Panc1 (cell line): ENCODE measurements around the gene MSANTD1. TPM values are rescaled to one million over a fixed set of nuclear protein-coding genes. Genes with fewer than 3 reads are reported as not detected.

Source experiments
- ATAC-seq: fragments of 200-7000 bp; cut with Tn5 transposase; 2 replicates; pipeline ENCODE4 v1.9.1; 2020; ENCODE audit warnings: mild to moderate bottlenecking, moderate library complexity
- BruUV-seq: library from RNA; stranded (reverse); fragments of 400-500 nt; replicated peaks from 2 replicates; lab custom pipeline; 2021; lab: Mats Ljungman, UMichigan
- CTCF ChIA-PET: fragments of 300-600 bp; sonication (Branson Sonifier 250); formaldehyde crosslinking; loops from one replicate; lab custom pipeline; 2022; ENCODE audit warnings: antibody characterized with exemption; lab: Charles Lee
- POLR2A ChIA-PET: fragments of 300-600 bp; sonication (Branson Sonifier 250); formaldehyde crosslinking; loops from one replicate; lab custom pipeline; 2022; ENCODE audit warnings: antibody characterized with exemption; lab: Charles Lee
- DNase-seq: peaks from one replicate; pipeline ENCODE4 v3.0.0-alpha.2; 2010; ENCODE audit warnings: low read depth, low spot score
- H3K27ac ChIP-seq: 2 replicates; pipeline ENCODE4 v1.5.1; 2011; ENCODE audit warnings: mild to moderate bottlenecking, low read length, inconsistent platforms
- H3K27me3 ChIP-seq: fragments of 200-500 bp; sonication (Bioruptor generic); 2 replicates; pipeline ENCODE4 v1.6.0; 2014; ENCODE audit warnings: low read length, inconsistent platforms; ENCODE audit not compliant: control insufficient read depth, insufficient read depth
- H3K36me3 ChIP-seq: fragments of 200-500 bp; sonication (Bioruptor generic); 2 replicates; pipeline ENCODE4 v1.5.1; 2014; ENCODE audit warnings: inconsistent platforms, mild to moderate bottlenecking, low read length, moderate library complexity; ENCODE audit not compliant: control insufficient read depth, insufficient read depth
- H3K4me1 ChIP-seq: 2 replicates; pipeline ENCODE4 v1.5.1; 2011; ENCODE audit warnings: inconsistent platforms, mild to moderate bottlenecking, low read length, moderate library complexity; ENCODE audit not compliant: control insufficient read depth, insufficient read depth
- H3K4me3 ChIP-seq, 2 experiments: 2 replicates each; pipeline ENCODE4 v1.5.1; 2011 to 2012; ENCODE audit warnings: low read depth in 2 of 2, low read length in 2 of 2, mild to moderate bottlenecking in 2 of 2, inconsistent platforms in 1 of 2, moderate library complexity in 1 of 2
- H3K9me3 ChIP-seq: fragments of 200-500 bp; sonication (Bioruptor generic); 2 replicates; pipeline ENCODE4 v1.5.1; 2014; ENCODE audit warnings: low read depth, mild to moderate bottlenecking, inconsistent platforms, low read length, moderate library complexity; ENCODE audit not compliant: control insufficient read depth, insufficient read depth
- CTCF ChIP-seq: fragments of 450-650 bp; IDR thresholded peaks from 2 replicates; pipeline ENCODE4 v1.5.1; 2017; ENCODE audit warnings: mild to moderate bottlenecking
- POLR2AphosphoS5 ChIP-seq: IDR thresholded peaks from 2 replicates; pipeline ENCODE4 v1.6.1; 2012; ENCODE audit warnings: mild to moderate bottlenecking, low read depth, low read length, moderate library complexity
- REST ChIP-seq, 2 experiments: IDR thresholded peaks; 2 replicates each; pipeline ENCODE4 v1.6.1; 2011 to 2012; ENCODE audit warnings: low read depth in 2 of 2, control low read depth in 1 of 2, low read length in 1 of 2, mild to moderate bottlenecking in 1 of 2, moderate library complexity in 1 of 2; ENCODE audit not compliant: insufficient read depth in 1 of 2
- SIN3A ChIP-seq: IDR thresholded peaks from 2 replicates; pipeline ENCODE4 v1.6.1; 2012; ENCODE audit warnings: low read depth, mild to moderate bottlenecking, low read length, moderate library complexity, borderline replicate concordance; ENCODE audit not compliant: insufficient read depth
- TCF7L2 ChIP-seq: IDR thresholded peaks from 2 replicates; pipeline ENCODE4 v1.6.1; 2011; ENCODE audit warnings: mild to moderate bottlenecking, low read depth, low read length, inconsistent platforms
- in situ Hi-C: cut with HindIII; loops from 2 replicates; pipeline ENCODE4 v1.10.0; 2016; ENCODE audit warnings: low sequenced_read_pairs, low pct_unique_long_range_greater_than_20kb
- intact Hi-C: fragments of 100-400 bp; cut with micrococcal nuclease; formaldehyde crosslinking; loops from one replicate; pipeline ENCODE4 v1.10.0; 2022; ENCODE audit not compliant: unreplicated experiment
- total RNA-seq: library from RNA; stranded (reverse); gene quantifications from one replicate; pipeline ENCODE4 v1.2.1, GENCODE V29; 2021; ENCODE audit not compliant: unreplicated experiment

Gene MSANTD1
- total RNA-seq, 1 experiment from 2014 or later: 0.57 TPM

- TF ChIP-seq TCF7L2: no peak
These were observed 43.1 kb downstream of the MSANTD1 start (continued) for GRCh38 chr4:3291969-3292570.

- peak; percentile 27 for DNase-seq
- no peak for TF ChIP-seq CTCF
- no peak for TF ChIP-seq TCF7L2
- peak; percentile 78; the same call in 1 of the 2 replicates for TF ChIP-seq SIN3A
- Histone ChIP-seq H3K4me1 (peaks cover 6% of the 10 kb centered on the region; the same call in 1 of the 2 replicates), H3K27ac (peak within 1 kb of the TSS; percentile 86), H3K27me3 (no peaks in the 10 kb centered on the region), H3K9me3 (no peaks in the 10 kb centered on the region), H3K36me3 (no peaks in the 10 kb centered on the region; the same call in 1 of the 2 replicates), H3K4me3 (peak within 1 kb of the TSS; percentile 69 to 71)
- BruUV-seq: no TSS peak
- in situ Hi-C loops (no loop called here), intact Hi-C loops (no loop called here)
- ATAC-seq: peak; percentile 99
- ChIA-PET POLR2A (no interaction called here), CTCF (no interaction called here)
These were observed 43.8 kb downstream of the MSANTD1 start, which contains the start of gene RGS12 for GRCh38 chr4:3292571-3293400. TSS of gene RGS12 (plus strand) at chr4:3293021. CDS start at chr4:3316171, 23,150 bp downstream.

- DNase-seq (no peak), ATAC-seq (0 out of 2 replicates have a peak, but pooled peaks have one; percentile 4)
- H3K9me3 ChIP-seq: no peaks in the 10 kb centered on the region
- H3K36me3 ChIP-seq: no peaks in the 10 kb centered on the region; the same call in 1 of the 2 replicates
- TF ChIP-seq SIN3A: no peak
- TF ChIP-seq REST (IDR thresholded peaks at IDR 0.05; ENCODE audit: insufficient read depth in 1 of 2, low read depth in 2 of 2, low read length in 1 of 2): no peak
- no peak for TF ChIP-seq TCF7L2
- TF ChIP-seq CTCF: no peak
- no peak for TF ChIP-seq POLR2AphosphoS5
- CTCF ChIA-PET: no interaction called here
- POLR2A ChIA-PET: no interaction called here
- peaks cover 6% of the 10 kb centered on the region; the same call in 1 of the 2 replicates for H3K4me1 ChIP-seq
- intact Hi-C loops (no loop called here), in situ Hi-C loops (no loop called here)
- BruUV-seq: no TSS peak
- H3K4me3 ChIP-seq: peak overlapping the region; percentile 69 to 70
- no peaks in the 10 kb centered on the region for H3K27me3 ChIP-seq
- peak overlapping the region; percentile 86 for H3K27ac ChIP-seq
These were observed 44.7 kb downstream of the MSANTD1 start for GRCh38 chr4:3293401-3294391.
